Suppressor macrophage (primary cell): ENCODE results near the gene FRMD7.
"Not testable (repeated sequence)": the region's sequence is repeated elsewhere in the genome, so short reads cannot be mapped to it uniquely, and the experiment has no call there.

Source experiments
- DNase-seq, 4 experiments: peaks; one replicate each; pipeline ENCODE4 v3.0.0-alpha.2; 2020 to 2022
- total RNA-seq, 17 experiments: gene quantifications; one replicate each; lab custom pipeline; 2026; ENCODE audit warnings: mixed read lengths in 6 of 17, inconsistent platforms in 3 of 17; lab: John Stamatoyannopoulos, UW

FRMD7 gene, protein sequence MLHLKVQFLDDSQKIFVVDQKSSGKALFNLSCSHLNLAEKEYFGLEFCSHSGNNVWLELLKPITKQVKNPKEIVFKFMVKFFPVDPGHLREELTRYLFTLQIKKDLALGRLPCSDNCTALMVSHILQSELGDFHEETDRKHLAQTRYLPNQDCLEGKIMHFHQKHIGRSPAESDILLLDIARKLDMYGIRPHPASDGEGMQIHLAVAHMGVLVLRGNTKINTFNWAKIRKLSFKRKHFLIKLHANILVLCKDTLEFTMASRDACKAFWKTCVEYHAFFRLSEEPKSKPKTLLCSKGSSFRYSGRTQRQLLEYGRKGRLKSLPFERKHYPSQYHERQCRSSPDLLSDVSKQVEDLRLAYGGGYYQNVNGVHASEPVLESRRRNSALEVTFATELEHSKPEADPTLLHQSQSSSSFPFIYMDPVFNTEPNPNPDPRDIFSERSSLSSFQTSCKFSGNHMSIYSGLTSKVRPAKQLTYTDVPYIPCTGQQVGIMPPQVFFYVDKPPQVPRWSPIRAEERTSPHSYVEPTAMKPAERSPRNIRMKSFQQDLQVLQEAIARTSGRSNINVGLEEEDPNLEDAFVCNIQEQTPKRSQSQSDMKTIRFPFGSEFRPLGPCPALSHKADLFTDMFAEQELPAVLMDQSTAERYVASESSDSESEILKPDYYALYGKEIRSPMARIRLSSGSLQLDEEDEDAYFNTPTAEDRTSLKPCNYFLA
- total RNA-seq, result 0 to 9.2 (median 1.1) reads per million in 17 experiments

DNA sequence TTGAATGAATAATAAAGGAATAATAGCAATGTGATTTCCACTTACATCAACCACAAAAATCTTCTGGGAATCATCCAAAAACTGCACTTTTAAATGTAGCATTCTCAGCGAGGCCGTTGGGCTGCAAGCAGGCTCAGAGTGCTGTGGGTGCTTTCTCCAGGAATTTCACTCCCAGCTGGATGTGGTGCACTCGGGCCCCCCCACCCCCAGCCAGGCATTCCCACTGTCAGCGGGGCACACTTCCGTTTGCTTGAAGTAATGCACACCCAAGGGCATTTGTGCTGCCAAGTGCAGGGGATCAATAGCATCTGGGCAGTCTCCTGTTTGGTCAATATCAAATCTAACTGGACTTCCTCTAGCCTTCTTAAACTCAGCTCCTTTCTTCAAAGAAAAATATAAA, at the start of gene FRMD7:
TSS of gene FRMD7 (minus strand) at position 278 of the 400 bp plus-strand sequence. CDS start at position 102, 176 bp downstream.
- DNase-seq, result no peak

DNA sequence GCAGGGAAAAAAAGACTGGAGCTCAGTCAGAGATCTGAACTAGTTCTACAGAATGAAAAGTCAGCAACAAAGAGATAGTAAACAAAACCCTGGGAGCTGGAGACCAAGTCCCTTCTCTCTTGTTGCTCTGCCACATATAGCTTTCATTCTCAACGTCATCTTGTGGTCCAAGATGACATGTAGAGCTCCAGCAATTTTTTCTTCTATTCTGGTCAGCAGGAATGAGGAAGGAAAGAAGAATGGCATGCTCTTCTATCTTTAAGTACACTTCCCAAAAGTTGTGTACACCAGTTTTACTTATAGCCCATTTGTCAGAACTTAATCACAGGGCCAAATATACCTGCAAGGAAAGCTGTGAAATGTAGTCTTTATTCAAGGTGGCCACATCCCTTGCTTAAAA, 45.8 kb upstream of the FRMD7 start:
- DNase-seq, result peak in 3 of 4 experiments; percentile 2 to 22 (median 20)

DNA sequence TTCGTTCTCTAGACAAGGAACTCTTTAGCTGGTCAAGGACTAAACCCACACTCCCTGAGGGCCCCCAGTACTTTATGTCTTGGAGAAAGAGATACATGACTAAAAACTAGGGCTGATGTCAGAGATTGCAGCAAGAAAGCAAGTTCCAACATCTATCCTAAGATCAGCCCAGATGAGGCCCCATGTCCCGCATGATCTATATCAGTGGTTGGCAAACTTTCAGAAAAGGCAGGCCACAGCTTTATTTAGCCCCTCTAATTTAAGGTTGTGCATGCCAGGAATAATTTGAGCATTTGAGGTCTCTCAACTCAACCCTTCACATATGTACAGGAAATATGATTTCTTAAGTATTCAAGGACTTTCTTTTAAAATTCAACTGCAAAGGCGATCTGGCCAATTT, 44.1 kb upstream of the FRMD7 start:
- DNase-seq, result no peak

DNA sequence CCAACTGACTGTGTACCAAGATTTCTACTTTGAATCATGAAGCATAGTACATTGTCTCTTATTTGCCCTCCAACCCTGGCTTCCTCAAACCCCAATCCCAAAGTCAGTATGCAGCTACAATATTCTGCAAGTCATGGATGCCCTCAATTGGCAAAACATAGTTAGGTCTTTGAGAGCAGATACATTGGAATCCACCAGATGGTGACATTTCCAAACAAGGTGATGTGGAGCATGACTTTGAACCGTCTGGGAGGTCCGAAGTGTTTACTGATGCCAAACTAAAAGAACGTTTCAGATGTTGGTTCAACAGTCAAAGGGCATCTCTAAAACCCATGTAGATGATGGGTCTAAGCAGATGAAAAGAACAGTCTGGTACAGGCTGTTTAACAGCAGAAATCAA, 43.7 kb upstream of the FRMD7 start:
- no peak for DNase-seq

DNA sequence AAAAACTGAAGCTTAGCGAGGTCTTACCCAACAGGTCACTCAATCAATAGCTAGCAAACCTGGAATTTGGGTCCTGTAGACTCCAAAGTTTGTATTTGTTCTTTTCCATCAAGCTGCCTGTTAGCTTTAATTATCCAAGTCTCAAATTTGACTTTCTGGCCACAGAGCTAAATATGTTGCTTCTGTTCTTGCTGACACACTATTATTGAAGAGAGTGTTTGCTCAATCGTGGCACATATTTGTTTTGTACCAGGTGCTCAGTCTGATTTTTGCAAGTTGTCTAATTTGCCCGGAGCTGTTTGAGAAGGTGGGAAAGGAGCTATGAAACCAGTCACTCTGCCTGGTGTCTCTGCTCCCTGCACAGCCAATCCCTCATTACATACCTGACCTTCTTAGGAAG, 41.7 kb upstream of the FRMD7 start:
- DNase-seq, result no peak

DNA sequence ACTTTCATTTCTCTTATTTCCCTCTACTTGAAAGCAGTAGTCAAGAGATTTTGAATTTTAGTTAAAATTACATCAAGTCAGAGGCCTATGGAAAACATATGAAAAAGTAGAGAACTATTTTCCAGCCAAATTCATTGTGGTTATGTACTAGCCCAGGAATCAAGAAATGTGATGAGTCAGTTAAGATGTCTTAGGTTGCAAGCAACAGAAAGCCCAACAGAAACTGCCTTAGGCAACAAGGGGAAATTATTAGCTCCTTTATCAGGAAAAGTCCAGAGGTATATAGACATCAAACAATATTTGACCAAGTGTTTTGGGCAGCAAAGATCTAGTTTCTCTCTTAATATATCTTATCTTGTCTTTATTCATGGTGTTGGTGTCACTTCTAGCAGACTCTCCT, 37.8 kb upstream of the FRMD7 start:
- no peak for DNase-seq

DNA sequence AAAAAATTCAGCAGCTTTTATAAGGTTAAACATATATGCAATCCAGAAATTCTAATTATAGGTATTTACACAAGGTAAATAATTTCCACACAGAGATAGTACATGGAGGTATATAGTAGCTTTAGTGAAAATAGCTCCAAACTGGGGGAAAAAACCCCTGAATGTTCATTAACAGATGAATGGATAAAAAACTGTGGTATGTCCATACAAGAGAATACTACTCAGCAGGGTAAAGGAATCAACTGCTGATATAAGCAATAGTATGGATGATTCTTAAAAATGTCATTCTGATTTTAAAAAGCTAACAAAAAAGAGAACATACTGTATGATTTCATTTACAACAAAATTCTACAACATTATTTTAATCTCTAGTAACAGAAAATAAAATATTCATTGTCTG, 37.2 kb upstream of the FRMD7 start:
- DNase-seq, result no peak

DNA sequence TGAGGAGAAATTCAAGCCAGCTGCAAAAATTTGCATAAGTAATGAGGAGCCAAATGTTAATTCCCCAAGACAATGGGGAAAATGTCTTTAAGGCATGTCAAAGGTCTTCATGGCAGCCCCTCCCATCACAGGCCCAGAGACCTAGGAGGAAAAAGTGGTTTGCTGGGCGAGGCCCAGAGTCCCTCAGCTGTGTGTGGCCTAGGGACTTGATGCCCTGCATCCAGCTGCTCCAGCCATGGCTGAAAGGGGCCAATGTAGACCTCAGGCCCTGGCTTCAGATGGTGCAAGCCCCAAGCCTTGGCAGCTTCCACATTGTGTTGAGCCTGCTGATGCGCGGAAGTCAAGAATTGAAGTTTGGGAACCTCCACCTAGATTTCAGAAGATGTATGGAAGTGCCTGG, 35.3 kb upstream of the FRMD7 start:
- not testable (repeated sequence) for DNase-seq

DNA sequence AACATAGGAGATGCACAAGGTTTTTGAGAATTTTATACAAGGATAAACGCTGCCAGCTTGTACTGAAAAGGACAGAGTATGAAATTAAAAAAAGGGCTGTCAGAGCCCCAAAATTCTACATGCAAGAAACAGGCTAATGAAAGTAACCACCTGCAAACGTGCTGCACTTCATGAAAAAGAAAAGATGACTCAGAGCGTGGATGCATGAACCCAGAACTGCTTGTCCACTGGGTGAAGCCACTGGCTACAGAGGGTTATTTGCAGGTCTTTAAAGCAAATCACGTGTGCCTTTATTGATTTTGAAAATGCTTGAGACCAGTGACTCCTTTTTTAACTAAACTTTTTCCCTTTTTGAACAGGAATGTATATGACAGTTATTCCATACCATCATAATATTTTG, 25.3 kb upstream of the FRMD7 start:
- no peak for DNase-seq

DNA sequence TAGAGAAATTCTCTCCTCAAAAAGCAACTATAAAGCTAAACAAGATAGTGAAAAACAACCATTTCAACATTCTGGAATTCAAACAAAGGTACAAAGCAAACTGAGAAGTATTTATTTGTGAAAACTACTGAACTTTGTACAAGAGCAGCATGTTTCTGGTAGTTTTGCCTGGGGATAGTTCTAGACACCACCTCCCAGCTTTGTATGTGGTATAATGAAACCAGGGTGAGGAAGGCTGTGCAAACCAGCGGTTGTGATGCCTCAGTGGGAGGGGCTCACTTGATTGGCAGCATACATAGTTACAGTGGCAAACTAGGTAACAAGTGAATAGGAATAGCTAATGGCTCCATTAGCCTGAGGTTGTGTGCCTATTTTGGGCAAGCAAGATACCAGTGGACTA, 18.6 kb upstream of the FRMD7 start:
- no peak for DNase-seq

DNA sequence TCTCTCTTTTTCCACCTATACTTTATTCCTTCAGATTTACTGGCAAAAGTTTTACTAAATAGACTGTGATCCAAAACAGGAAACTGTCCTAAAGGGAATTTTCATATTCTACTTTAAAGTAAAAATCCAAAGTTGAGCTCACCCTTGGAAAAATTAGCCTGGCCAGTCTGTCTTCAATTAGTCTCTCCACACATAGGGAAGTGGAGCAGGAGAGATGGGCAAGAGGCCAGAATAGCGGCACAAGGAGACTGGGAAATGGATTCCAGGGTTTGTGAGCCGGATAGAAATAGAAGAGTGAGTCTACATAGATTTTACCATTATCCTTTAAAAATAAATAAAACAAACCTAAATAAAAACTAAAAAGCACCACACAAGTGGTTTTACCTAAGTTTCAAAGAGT, 16.2 kb upstream of the FRMD7 start:
- DNase-seq, result no peak

DNA sequence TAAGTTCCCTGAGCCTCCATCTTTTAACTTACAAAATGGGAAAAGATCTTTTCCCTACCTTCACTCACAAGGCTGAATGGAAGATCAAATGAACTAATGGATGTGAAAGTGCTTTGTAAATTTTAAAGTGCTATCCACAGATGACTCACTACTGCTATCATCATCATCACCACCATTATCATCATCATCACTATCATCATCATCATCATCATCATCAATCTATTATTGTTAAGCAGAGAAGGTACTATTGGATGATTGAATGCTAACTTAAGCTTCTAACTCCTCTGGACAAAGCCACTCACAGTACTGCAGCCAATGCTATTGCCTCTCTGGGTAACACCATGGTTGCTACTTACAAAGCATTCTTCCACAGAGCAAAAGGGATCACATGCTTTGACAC, 1.9 kb downstream of the FRMD7 start:
- DNase-seq, result no peak

DNA sequence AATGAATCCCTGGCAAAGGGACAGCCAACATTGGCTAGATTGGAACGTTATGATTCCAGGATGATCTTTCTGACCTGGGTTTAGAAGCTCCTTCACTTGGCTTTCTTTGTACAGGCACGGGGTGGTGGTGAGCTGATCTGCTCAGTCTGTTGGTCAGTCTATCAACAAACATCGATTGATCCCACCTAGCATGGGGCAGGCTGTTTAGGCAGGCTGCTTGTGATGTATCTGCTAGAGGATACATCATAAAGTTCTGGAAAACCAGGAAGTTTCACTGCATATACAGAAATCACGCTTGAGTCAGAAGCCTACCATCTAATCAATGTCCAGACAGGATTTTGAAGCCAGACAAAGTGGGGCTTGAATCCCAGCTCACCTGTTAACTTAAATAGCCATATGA, 6.9 kb downstream of the FRMD7 start:
- no peak for DNase-seq

DNA sequence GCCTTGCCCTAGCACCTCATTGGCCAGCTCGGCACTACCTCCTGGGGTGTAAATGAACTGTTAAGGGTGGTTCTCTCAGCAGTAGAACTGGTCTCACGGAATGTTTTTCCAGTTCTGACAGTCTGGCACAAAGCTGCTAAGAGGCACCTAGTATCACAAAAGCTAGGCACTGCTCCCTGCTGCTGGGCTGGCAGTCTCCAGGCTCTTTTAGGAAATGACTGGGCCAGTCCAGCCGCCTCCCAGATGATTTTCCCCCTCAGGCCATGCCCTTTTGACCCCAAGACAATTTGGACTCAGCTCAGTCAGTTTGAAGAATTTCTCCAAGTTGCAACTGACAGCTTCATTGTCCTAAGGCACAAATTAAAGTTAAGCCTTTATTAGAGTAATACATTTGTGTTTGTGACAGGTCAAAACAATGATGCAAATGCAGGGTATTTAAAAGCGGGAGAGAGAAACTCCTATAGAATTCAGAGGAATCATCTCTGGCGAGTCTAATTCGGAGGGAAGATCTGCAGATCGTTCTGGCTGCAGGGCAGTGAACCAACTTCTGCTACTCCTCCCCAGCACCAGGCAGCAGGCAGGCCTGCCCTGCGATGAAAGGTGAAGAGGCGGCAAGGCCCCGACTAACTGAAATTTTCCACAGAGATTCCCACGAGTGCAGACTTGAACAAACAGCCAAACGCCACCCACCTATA, 7.9 kb downstream of the FRMD7 start:
- DNase-seq, result no peak

DNA sequence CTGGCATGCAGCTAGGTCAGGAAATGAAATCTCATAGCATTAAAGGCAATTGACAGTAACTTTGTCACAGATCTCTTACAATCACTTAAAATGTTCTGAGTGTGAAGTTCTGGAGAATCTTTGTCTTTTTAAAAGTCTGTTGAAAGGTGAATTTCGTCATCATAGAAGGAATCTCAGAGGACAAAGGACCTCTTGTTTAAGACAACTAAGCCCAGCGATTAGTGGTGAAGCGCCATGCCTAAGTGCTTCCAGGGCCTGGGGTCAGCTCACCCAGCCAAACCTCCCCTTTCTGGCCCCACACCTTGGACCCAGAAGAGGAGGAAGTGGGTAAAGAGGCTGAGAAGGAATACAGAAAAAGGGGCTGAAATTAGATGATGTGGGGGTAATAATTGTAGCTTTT, 8.5 kb downstream of the FRMD7 start:
- no peak for DNase-seq

DNA sequence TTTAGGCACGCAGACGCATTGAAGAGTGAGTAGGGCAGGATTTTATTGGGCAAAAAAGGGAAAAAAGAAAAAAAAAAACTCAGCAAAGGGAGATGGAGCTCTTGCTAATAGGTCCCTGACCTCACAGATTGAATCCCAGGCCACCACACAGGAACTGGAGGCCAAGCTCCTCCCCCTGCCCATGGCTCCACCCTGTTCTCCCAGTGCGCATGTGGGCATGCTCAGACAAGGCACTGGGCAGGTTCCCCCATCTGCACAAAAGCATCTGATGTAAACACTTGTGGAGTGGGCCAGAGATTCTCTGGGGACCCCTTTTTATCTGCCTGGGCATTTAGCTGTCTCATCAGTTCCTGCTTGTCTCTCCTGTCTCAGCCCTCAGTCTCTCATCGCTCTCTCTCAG, 9.5 kb downstream of the FRMD7 start:
- no peak for DNase-seq

DNA sequence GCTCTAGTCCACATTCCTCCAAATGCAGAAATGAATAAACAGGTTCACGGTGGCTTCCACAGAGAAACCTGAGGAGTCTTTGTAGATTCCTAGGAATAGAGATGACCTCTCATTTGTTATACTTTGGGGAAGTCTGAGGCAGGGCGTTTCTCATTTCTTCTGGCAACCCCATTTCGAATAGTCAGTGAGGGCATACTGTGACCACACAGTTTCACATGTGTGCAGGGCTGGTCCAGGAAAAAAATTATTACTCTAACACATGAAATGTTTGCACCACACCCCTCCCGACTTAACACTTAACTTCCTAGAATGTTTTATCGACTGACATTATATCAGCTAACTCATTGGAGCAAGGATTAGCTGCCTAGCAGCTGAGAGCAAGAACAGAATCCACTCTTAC, 12.0 kb downstream of the FRMD7 start:
- DNase-seq, result no peak

DNA sequence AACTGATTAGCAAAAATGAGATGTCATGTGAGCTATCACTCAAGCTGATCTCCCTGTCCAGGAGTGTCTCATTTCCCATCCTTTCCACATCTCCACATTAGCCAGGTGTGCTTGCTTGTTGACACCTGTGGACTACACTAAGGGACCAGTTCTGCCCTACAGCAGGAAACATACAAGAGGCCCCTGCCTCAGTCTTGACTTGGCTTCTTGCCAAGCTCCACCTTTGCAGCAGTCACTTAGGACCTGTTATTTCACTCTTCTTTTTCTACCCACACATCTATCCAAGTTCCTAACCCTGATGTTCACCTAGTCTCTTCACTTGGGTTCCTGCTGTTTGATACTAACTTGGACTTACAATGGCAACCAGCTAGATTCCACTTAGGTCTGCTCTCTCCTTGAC, 13.2 kb downstream of the FRMD7 start:
- DNase-seq, result no peak

DNA sequence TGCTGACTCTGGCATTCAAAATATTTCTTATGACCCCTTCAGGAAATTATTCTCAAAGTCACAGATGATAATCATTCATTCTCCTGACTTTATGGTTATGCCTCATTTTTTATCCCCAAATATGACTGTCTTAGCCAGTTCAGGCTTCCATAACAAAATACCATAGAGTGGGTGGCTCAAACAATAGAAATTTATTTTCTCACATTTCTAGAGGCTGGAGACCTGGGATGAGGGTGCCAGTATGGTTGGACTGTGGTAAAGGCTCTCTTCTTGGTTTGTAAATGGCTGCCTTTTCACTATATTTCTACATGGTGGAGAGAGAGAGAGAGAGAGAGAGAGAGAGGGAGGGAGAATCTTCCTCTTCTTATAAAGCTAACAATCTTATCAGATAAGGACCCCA, 20.5 kb downstream of the FRMD7 start:
- no peak for DNase-seq

DNA sequence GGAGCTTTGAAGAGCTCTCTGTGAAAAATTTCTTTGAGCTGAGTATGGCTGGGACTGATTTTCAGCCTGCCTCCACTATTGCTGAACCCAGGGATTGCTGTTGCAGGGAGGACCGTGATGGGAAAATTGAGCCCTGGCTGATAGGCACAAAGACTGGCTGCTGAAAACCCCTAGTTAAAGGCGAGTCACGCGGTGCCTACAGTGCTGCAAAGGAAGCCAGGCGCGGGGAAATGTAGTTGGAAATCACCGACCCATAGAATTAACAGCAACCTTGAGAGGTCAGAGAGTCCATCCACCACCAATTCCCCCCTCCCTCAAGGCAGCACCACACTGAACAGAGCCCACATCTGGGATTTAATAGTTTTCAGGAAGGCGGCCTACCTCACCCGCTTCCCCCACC, 26.0 kb downstream of the FRMD7 start:
- no peak for DNase-seq

DNA sequence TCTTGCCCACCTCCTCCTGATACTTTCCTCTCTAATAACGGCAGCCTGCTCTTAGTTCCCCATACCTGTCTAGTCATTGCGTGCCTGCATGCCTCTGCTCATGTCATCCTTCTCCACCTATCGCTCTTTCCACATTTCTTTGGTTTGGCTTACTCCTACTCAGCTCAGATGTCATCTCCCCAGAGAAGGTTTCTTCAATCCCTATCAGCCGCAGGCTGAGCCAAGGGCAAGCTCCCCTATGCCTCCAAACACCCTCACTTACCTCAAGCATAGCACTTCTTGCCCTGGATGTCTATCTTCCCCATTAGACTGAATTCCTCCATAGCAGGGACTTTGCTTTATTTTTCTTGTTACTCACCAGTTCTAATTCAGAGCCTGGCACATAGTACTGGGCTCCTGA, 26.6 kb downstream of the FRMD7 start:
- no peak for DNase-seq

DNA sequence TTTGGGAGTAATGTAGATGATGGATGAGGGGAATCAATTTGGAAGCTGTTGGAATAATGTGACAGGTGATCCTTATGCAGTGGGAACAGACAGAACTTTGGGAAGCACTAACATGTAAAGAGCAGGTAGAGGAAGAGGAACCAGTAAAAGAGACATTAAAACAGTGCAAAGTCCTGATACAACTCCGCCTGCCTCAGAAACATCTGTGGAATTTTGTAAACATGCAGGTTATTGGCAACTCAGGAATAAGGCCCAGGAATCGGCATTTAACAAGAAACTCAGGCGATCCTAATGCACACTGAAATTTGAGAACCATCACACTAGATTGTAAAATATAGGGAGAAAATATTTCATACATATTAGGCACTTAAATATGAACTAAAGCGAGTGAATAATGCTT, 29.1 kb downstream of the FRMD7 start:
- not testable (repeated sequence) for DNase-seq

DNA sequence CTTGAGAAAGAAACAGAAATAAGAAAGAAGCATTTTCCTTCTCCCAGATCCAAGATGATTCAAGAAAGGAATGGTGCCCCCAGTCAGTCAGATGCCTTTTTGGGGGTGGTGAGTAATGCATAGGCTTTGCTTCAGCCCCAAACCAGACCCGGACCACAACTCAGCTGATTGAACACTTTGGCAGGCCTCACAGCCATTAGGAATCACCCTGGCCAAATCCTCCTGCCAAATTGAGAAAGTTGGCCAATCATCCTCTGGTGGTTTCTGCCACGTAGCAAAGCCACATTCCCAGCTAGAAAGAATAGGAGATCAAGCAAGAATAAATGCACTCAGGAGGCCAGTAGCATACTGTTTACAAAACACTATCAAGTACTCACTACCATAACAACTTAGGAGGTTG, 33.7 kb downstream of the FRMD7 start:
- no peak for DNase-seq
